ENCODE measurements around the gene RPRM. TPM values are rescaled to one million over a fixed set of nuclear protein-coding genes. Genes with fewer than 3 reads are reported as not detected.
A peak's percentile ranks its signal among the peaks of the same experiment; 100 is the strongest.

Gene RPRM
- total and polyA plus RNA-seq, 2 of the 13 experiments (the other 11 are each of a cell fraction or from before 2014, with no cell fraction given) = not detected

GRCh38 chr2:153478289-153479261 is at the start of gene RPRM (continued):
- TF ChIP-seq HNF1A (IDR thresholded peaks at IDR 0.05; ENCODE audit: low read depth) (no peak), HNF1A (CRISPR knock-in tag; IDR thresholded peaks at IDR 0.05; ENCODE audit: borderline replicate concordance) (no peak; the same call in 1 of the 2 replicates), TMF1 (CRISPR knock-in tag; IDR thresholded peaks at IDR 0.05; ENCODE audit: low read depth) (no peak), ETV5 (CRISPR knock-in tag; IDR thresholded peaks at IDR 0.05; ENCODE audit: borderline replicate concordance) (no peak), NCOR1 (IDR thresholded peaks at IDR 0.05; ENCODE audit: borderline replicate concordance, low read length) (no peak), KAT2B (IDR thresholded peaks at IDR 0.05; ENCODE audit: borderline replicate concordance, low read depth, low read length) (no peak), ZNF430 (CRISPR knock-in tag; IDR thresholded peaks at IDR 0.05) (no peak), DR1 (CRISPR knock-in tag; IDR thresholded peaks at IDR 0.05) (peak; percentile 31; the same call in 1 of the 2 replicates), ZNF614 (CRISPR knock-in tag; IDR thresholded peaks at IDR 0.05; ENCODE audit: borderline replicate concordance) (peak; percentile 26; the same call in 1 of the 2 replicates), ZNF333 (CRISPR knock-in tag; IDR thresholded peaks at IDR 0.05; ENCODE audit: borderline replicate concordance) (peak; percentile 92), ZFP90 (CRISPR knock-in tag; IDR thresholded peaks at IDR 0.05; ENCODE audit: borderline replicate concordance) (peak; percentile 39; the same call in 1 of the 2 replicates), HOXD1 (CRISPR knock-in tag; IDR thresholded peaks at IDR 0.05) (0 out of 2 replicates have a peak, but pooled peaks have one; percentile 48), LBX2 (CRISPR knock-in tag; IDR thresholded peaks at IDR 0.05; ENCODE audit: borderline replicate concordance) (no peak), ZNF703 (CRISPR knock-in tag; IDR thresholded peaks at IDR 0.05; ENCODE audit: borderline replicate concordance) (no peak), ZBTB33 (CRISPR knock-in tag; IDR thresholded peaks at IDR 0.05) (peak; percentile 81), ATF7 (IDR thresholded peaks at IDR 0.05) (no peak), ATF7 (CRISPR knock-in tag; IDR thresholded peaks at IDR 0.05) (no peak), POLR2A (IDR thresholded peaks at IDR 0.05; ENCODE audit: insufficient read depth in 1 of 2, low read depth in 2 of 2, low read length in 2 of 2) (no peak), PRDM15 (CRISPR knock-in tag; IDR thresholded peaks at IDR 0.05) (no peak)

Data from HepG2 (cell line).